Parathyroid adenoma (tissue), 2 donors: ENCODE data around the gene CCDC152.
A peak's percentile ranks its signal among the peaks of the same experiment; 100 is the strongest.

Experiments used
- H2AFZ ChIP-seq: fragments of 300-600 bp; sonication (generic); one replicate; pipeline ENCODE4 v1.7.0; 2017; ENCODE audit warnings: antibody characterized with exemption, mild to moderate bottlenecking
- H3K27ac ChIP-seq: fragments of 300-600 bp; sonication (generic); one replicate; pipeline ENCODE4 v1.7.0; 2017
- H3K27me3 ChIP-seq: fragments of 300-600 bp; sonication (generic); one replicate; pipeline ENCODE4 v1.7.0; 2017; ENCODE audit warnings: low read length; ENCODE audit not compliant: control insufficient read depth, insufficient read depth
- H3K36me3 ChIP-seq: fragments of 300-600 bp; sonication (generic); one replicate; pipeline ENCODE4 v1.7.0; 2017; ENCODE audit warnings: low read length; ENCODE audit not compliant: control insufficient read depth, insufficient read depth
- H3K4me1 ChIP-seq: fragments of 300-600 bp; sonication (generic); one replicate; pipeline ENCODE4 v1.7.0; 2017; ENCODE audit warnings: control low read depth
- H3K4me2 ChIP-seq: fragments of 300-600 bp; sonication (generic); one replicate; pipeline ENCODE4 v1.7.0; 2017; ENCODE audit warnings: low read length
- H3K4me3 ChIP-seq: fragments of 300-600 bp; sonication (generic); one replicate; pipeline ENCODE4 v1.7.0; 2017; ENCODE audit warnings: low read depth, low read length
- H3K79me2 ChIP-seq: fragments of 300-600 bp; sonication (generic); one replicate; pipeline ENCODE4 v1.7.0; 2017; ENCODE audit warnings: control low read depth
- H3K9ac ChIP-seq: fragments of 300-600 bp; sonication (generic); one replicate; pipeline ENCODE4 v1.7.0; 2017; ENCODE audit warnings: mild to moderate bottlenecking
- H3K9me3 ChIP-seq: fragments of 300-600 bp; sonication (generic); one replicate; pipeline ENCODE4 v1.7.0; 2017; ENCODE audit warnings: low read length; ENCODE audit not compliant: control insufficient read depth
- CTCF ChIP-seq: fragments of 300-600 bp; sonication (generic); IDR thresholded peaks from one replicate; pipeline ENCODE4 v1.7.0; 2017; ENCODE audit warnings: antibody characterized with exemption, mild to moderate bottlenecking
- donor health status: primary hyperparathyroidism.

CCDC152 gene

GRCh38 chr5:42759456-42759855 lies 2.8 kb downstream of the CCDC152 start:
- H3K4me3 ChIP-seq = no peak overlapping the region

GRCh38 chr5:42760426-42760825 lies 3.8 kb downstream of the CCDC152 start:
- Histone ChIP-seq H3K9me3 (no peaks in the 10 kb centered on the region), H3K27me3 (no peaks in the 10 kb centered on the region), H3K79me2 (no peaks in the 10 kb centered on the region), H3K4me3 (no peak overlapping the region), H2AFZ (no peak overlapping the region), H3K27ac (no peak overlapping the region), H3K9ac (no peak overlapping the region), H3K4me2 (no peak overlapping the region), H3K4me1 (peaks cover 7% of the 10 kb centered on the region), H3K36me3 (no peaks in the 10 kb centered on the region)
- no peak for TF ChIP-seq CTCF

More at GRCh38 chr5:42759456-42759855, 2.8 kb downstream of the CCDC152 start:
- H3K9me3 ChIP-seq = no peaks in the 10 kb centered on the region
- H3K36me3 ChIP-seq = no peaks in the 10 kb centered on the region
- TF ChIP-seq CTCF = no peak
- no peak overlapping the region for H3K27ac ChIP-seq
- H3K9ac ChIP-seq = no peak overlapping the region
- peaks cover 7% of the 10 kb centered on the region for H3K4me1 ChIP-seq
- H3K27me3 ChIP-seq = no peaks in the 10 kb centered on the region
- H3K79me2 ChIP-seq = no peaks in the 10 kb centered on the region
- H3K4me2 ChIP-seq = no peak overlapping the region
- no peak overlapping the region for H2AFZ ChIP-seq

GRCh38 chr5:42761791-42762190 lies 5.2 kb downstream of the CCDC152 start:
- TF ChIP-seq CTCF = no peak
- Histone ChIP-seq H3K27me3 (no peaks in the 10 kb centered on the region), H3K4me3 (no peak overlapping the region), H3K27ac (no peak overlapping the region), H3K4me1 (peaks cover 7% of the 10 kb centered on the region), H3K9ac (no peak overlapping the region), H3K4me2 (no peak overlapping the region), H3K9me3 (no peaks in the 10 kb centered on the region), H3K36me3 (no peaks in the 10 kb centered on the region), H3K79me2 (no peaks in the 10 kb centered on the region), H2AFZ (no peak overlapping the region)

GRCh38 chr5:42767491-42768105 lies 11.0 kb downstream of the CCDC152 start:
- TF ChIP-seq CTCF = peak; percentile 72
- Histone ChIP-seq H3K27ac (no peak overlapping the region), H3K27me3 (no peaks in the 10 kb centered on the region), H3K4me3 (no peak overlapping the region), H3K9ac (no peak overlapping the region), H3K4me2 (no peak overlapping the region), H3K36me3 (no peaks in the 10 kb centered on the region), H3K79me2 (no peaks in the 10 kb centered on the region), H3K9me3 (no peaks in the 10 kb centered on the region), H2AFZ (peak overlapping the region; percentile 20), H3K4me1 (no peaks in the 10 kb centered on the region)

GRCh38 chr5:42768106-42768504 lies 11.5 kb downstream of the CCDC152 start:
- Histone ChIP-seq H3K4me1 (no peaks in the 10 kb centered on the region), H3K27ac (no peak overlapping the region), H3K27me3 (no peaks in the 10 kb centered on the region), H3K79me2 (no peaks in the 10 kb centered on the region), H3K4me2 (no peak overlapping the region), H3K9ac (no peak overlapping the region), H3K9me3 (no peaks in the 10 kb centered on the region), H3K36me3 (no peaks in the 10 kb centered on the region), H2AFZ (no peak overlapping the region), H3K4me3 (no peak overlapping the region)
- TF ChIP-seq CTCF = no peak
